GM12801 (cell line): ENCODE data around the gene OIP5.

Experiments
- TF ChIP-seq, protein P1 (sequence below): IDR thresholded peaks from one replicate; pipeline ENCODE4 v1.5.1; 2011; ENCODE audit warnings: control low read depth; ENCODE audit not compliant: insufficient read length; ENCODE audit errors: extremely low read depth

OIP5 gene

DNA sequence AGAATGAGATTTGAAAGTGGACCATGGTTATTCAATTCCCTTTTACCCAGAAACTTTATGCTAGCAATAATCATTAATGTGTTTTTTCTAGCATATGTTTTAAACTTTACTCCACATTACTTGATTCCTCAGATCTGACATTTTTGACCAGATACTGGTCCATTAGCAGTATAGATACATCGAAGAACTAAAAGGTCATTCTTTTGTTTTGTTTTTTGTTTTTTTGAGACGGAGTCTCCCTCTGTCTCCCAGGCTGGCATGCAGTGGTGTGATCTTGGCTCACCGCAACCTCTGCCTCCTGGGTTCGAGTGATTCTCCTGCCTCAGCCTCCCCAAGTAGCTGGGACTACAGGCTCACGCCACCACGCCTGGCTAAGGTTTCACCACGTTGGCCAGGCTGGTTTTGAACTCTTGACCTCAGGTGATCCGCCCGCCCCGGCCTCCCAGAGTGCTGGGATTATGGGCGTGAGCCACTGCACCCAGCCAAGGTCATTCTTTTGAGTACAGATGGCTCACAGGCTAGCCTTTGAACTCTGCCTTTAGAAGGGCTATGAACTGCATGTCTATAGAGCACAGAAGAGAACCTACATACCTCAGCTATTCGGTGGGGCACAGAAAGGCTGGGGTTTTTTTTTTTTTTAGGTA is 72.7 kb downstream of the OIP5 start:
- TF ChIP-seq, protein P1, sequence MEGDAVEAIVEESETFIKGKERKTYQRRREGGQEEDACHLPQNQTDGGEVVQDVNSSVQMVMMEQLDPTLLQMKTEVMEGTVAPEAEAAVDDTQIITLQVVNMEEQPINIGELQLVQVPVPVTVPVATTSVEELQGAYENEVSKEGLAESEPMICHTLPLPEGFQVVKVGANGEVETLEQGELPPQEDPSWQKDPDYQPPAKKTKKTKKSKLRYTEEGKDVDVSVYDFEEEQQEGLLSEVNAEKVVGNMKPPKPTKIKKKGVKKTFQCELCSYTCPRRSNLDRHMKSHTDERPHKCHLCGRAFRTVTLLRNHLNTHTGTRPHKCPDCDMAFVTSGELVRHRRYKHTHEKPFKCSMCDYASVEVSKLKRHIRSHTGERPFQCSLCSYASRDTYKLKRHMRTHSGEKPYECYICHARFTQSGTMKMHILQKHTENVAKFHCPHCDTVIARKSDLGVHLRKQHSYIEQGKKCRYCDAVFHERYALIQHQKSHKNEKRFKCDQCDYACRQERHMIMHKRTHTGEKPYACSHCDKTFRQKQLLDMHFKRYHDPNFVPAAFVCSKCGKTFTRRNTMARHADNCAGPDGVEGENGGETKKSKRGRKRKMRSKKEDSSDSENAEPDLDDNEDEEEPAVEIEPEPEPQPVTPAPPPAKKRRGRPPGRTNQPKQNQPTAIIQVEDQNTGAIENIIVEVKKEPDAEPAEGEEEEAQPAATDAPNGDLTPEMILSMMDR = no peak
